Heart left ventricle (tissue), 13 donors: Measurements from ENCODE around the gene LCN10.
"Not testable (repeated sequence)": the region's sequence is repeated elsewhere in the genome, so short reads cannot be mapped to it uniquely, and the experiment has no call there.

Experiments used
- POLR2A ChIP-seq, 2 donors: fragments of 450-650 bp; IDR thresholded peaks; one replicate each; pipeline ENCODE4 v1.6.1; 2017; ENCODE audit warnings: antibody characterized with exemption in 2 of 2, mild to moderate bottlenecking in 2 of 2, moderate library complexity in 2 of 2
- TF ChIP-seq, protein P1 (sequence below), 12 donors: fragments of 200-600 bp; sonication (generic) in 4 of 12; IDR thresholded peaks; one replicate each; pipeline versions ENCODE4 v1.5.0 to v1.8.0; 2018 to 2022; ENCODE audit warnings: antibody characterized with exemption in 12 of 12, mild to moderate bottlenecking in 5 of 12
- donor health status: ischemic (EF 13 %, LVEDD 7.1; RV severe dilation, severe dysfunction).
- donor health status: DM: no; HTN: yes; CAD: no.
- donor health status: DM: no; HTN: no; CAD: no.
- donor health status: ischemic (EF 25% LVEDD 6.9; RV normal size, moderate dysfunction).
- donor health status: ischemic (EF 25% LVEDD 5.7; RV mildly dilated, moderate dysfunction).
- donor health status: ischemic (EF 35%, LVEDD 5.7; RV mildly dilated, moderate dysfunction).
- donor health status: nonischemic (EF 11% LVEDD 7.7; RV severe dilation, severe dysfunction).
- donor health status: DM: yes; HTN: yes; CAD: no.
- donor health status: PGD.
- donor health status: ischemic (EF 29% LVEDD 5.4; RV normal size, mild dysfunction).
- donor health status: nonischemic (EF 23%, LVEDD 6.1; RV moderate dilation, normal function).

DNA sequence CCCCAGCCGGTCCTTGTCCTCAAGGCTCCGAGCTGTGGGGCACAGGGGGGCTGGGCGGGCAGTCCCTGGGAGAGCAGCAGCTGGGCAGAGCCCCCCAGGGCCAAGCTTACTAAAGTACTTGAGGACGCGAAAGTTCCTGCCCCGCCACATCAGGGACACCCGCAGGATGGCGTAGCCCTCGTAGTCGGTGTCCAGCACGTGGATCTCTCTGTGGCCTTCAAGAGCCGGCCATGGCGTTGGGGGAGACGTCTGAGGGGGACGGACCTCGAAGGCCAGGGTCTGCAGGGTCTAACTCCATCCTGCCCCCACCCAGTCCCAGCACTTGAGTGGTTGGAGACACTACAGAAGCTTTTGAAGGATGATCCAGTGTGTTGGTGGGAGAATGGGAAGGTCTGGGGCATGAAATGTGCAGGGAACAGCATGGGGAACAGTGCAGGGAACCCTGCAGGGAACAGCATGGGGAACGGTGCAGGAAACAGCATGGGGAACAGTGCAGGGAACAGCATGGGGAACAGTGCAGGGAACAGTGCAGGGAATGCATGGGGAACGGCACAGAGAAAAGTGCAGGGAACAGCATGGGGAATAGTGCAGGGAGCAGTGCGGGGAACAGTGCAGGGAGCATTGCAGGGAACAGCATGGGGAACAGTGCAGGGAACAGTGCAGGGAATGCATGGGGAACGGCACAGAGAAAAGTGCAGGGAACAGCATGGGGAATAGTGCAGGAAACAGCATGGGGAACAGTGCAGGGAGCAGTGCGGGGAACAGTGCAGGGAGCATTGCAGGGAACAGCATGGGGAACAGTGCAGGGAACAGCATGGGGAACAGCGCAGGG is 12.8 kb upstream of the LCN10 start:
- TF ChIP-seq, protein P1, sequence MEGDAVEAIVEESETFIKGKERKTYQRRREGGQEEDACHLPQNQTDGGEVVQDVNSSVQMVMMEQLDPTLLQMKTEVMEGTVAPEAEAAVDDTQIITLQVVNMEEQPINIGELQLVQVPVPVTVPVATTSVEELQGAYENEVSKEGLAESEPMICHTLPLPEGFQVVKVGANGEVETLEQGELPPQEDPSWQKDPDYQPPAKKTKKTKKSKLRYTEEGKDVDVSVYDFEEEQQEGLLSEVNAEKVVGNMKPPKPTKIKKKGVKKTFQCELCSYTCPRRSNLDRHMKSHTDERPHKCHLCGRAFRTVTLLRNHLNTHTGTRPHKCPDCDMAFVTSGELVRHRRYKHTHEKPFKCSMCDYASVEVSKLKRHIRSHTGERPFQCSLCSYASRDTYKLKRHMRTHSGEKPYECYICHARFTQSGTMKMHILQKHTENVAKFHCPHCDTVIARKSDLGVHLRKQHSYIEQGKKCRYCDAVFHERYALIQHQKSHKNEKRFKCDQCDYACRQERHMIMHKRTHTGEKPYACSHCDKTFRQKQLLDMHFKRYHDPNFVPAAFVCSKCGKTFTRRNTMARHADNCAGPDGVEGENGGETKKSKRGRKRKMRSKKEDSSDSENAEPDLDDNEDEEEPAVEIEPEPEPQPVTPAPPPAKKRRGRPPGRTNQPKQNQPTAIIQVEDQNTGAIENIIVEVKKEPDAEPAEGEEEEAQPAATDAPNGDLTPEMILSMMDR (IDR thresholded peaks at IDR 0.05), result not testable (repeated sequence)
- TF ChIP-seq POLR2A (IDR thresholded peaks at IDR 0.05), result not testable (repeated sequence)
